Fibroblast of upper back skin (primary cell): ENCODE measurements around the gene MACROD2.
A peak's percentile ranks its signal among the peaks of the same experiment; 100 is the strongest.

ENCODE experiments used
- DNase-seq: peaks from one replicate; pipeline ENCODE4 v3.0.0-alpha.2; 2013

The MACROD2 gene

GRCh38 chr20:15576411-15576810 is 1581.1 kb downstream of the MACROD2 start:
- no peak for DNase-seq

GRCh38 chr20:15578113-15578512 is 1582.8 kb downstream of the MACROD2 start:
- DNase-seq, result no peak

GRCh38 chr20:15579688-15580087 is 1584.4 kb downstream of the MACROD2 start:
- DNase-seq, result no peak

DNA sequence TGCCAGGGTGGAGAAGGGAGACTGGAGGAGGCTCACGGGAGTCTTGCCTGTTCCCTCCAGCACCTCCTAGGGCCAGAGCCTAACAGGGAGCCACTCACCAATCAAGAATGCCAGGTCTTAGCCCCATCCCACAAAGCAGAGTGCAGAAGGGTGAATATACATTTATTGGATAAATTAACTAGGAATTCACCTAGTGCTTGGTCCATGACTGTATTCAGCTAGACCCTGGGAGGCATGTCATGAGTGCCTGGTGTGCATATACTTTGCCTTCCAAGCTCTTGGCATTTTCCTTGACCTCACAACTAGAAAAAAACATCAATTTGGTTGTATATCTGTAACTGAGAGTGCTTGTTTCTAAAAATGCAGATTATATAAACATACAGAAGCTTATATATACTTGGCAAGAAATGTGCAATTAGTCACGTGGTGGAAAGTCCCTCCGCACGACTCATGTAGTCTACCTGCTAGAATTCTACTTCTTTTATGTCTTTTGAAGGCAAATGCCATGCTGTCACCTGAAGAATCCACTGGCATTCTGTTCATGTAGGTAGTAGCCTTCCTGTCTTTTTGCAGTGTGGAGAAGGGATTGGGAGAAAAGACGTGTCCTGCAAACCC is 1586.9 kb downstream of the MACROD2 start:
- peak; percentile 36 for DNase-seq

- DNase-seq, result no peak
These were observed 1589.2 kb downstream of the MACROD2 start for GRCh38 chr20:15584507-15584906.

DNA sequence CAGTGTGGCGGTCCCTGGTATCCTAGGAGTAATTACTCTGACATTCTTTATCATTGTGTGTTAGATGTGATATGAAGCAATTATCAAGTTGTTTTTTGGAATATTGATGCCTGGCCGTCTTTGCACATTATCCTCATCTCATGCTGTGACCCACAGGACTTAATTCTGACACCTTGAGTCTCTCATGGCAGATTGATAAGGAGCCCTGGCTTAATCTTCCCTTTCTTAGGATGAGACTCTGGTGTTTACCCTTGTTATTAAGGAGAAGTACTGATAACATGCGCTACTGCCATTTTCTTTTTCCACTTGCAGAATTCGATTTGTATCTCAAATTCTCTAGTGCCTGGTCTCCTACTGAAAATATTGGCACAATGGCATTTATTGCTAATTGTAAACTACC is 1597.8 kb downstream of the MACROD2 start:
- DNase-seq, result no peak

- no peak for DNase-seq
These were observed 1598.9 kb downstream of the MACROD2 start for GRCh38 chr20:15594158-15594695.

DNA sequence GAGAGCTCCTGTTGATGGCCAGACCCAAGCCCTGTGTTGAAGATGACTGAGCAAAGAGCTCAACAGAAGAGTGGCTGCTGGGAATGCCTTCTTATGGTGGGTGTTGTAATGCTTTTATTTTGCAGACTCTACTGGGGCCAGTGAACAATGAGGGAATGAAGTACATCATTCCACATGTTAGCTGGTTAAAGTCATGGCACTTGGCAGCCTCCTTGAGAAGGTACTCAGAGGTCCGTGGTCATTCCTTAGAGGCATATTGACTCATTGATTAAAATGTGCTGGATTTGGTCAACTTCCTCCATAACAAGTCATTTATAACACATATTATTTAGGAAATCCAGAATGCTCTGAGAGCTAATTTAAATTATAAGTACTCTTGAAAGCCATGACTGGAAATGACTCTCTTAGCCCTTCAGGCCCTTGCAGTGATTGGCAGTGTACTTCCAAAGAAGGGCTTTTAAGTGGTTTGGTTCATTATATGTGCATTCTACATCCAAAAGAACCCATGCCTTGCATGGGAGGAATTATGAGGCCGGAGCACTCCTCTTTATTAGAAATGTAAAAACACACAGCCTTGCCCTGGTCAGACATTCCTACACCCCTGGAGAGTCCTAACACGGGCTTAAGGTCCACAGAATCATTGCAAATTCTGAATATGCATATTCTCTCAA is 1601.0 kb downstream of the MACROD2 start:
- no peak for DNase-seq

DNA sequence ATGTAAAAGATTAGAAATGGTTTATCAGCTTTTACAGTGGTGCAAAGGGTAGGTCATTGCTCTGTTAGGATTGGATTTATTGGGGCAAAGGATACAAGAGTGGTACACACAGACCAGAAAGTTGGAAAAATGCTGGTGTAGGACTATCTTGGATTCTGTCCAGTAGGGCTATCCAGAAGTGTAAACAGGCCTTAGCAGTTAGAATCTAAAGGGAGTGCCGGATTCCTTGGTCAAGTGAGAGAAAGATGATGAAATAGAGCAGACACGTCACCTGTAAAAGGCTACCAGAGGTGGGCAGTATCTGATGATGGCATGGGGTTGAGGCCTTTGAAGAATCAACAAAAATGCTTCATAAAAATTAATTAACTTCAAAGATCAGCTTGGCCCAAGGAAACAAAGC is 1602.0 kb downstream of the MACROD2 start:
- no peak for DNase-seq

DNA sequence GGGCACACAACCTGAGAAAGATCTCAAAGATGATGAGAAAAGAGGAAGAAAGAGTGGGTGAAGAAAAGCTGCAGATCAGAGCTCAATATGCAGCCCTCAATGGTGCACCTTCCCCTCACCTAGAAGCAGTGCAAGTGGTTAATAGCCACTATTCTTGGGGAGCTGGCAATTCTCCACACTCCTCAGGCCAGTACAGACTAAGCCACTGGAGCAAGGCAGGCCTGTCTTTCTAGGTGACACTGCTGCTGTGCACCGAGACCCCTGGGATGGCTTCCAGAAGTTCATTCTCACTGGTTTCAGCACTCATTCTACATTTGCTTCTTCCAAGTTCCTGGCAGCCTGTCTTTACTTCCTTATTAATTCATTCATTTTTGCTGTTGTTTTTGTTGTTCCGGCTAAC is 1604.6 kb downstream of the MACROD2 start:
- no peak for DNase-seq

- DNase-seq, result no peak
These were observed 1605.2 kb downstream of the MACROD2 start for GRCh38 chr20:15600565-15600964.

- no peak for DNase-seq
These were observed 1608.2 kb downstream of the MACROD2 start for GRCh38 chr20:15603506-15603905.

DNA sequence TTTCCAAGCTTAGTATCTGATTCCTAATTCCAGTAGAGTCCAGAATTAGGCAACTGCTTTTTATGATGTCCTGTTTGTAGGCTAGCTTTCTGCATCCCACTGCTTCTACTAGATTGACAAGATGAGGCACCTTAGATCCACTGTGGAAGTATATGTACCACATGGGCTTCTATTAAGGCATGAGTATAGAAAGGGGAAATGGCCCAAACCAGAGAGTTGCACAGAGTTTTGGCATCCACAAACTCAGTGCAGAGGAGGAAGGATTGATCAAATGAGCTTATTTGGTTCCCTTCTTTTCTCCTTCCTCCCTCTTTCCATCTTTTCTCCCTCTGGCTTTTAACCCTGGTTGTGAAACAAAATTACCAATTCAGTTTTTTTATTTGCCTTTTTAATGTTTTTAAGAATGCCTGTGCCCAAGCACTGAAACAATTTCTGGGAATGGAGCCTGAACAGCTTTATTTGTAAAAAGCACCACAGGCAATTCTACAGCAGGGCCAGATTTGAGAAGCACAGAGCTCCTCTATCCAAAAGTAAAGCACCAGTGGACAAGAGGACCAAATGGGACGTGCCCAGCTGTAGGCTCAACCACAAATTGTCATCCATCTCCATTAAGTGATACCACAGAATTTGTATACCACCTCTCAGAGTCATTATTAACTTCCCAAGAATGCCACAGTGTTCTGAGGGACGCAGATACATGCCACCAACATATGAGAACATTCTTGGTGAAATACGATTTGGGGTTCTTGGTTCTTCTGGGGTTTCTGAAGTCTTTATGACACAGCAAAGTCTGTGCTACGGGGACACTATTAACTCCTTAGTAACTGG is 1608.9 kb downstream of the MACROD2 start:
- DNase-seq, result no peak

DNA sequence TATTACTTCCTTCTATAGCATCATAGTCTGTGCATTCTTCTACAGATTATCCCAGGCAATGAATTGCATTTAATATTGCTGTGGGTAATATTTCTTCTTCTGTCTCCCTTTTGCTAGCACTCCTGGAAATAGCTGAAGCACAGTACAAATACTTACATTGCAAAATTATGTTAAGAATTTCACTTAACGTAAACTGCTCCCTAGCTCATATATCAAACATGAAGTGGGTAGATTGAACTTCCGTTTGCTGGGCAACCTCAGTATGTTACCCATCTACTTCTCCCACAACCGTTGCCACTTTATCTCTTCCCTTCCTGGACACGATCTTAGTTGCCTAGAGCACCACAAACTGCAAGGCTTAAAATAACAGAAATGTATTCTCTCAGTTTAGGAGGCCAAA is 1614.6 kb downstream of the MACROD2 start:
- peak; percentile 4 for DNase-seq

GRCh38 chr20:15610787-15611186 is 1615.5 kb downstream of the MACROD2 start:
- DNase-seq, result no peak

DNA sequence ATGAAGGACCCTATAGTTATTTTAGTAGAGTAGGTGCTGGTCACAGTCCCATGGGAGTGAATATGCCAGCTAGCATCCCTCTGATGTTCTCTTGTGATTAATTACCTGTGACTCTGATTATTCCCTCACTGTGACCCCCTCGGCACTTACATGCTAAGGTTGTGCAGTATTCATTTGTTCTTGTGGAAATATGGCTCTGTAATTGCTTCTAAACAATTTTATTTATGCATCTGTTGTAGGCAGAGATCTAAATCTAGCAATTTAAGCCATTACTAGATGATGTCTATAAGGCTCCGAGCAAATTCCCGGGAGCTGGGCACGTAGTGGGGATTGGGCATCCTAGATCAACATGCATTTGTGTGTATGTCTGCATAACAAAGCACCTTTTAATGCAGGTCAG is 1616.2 kb downstream of the MACROD2 start:
- no peak for DNase-seq

DNA sequence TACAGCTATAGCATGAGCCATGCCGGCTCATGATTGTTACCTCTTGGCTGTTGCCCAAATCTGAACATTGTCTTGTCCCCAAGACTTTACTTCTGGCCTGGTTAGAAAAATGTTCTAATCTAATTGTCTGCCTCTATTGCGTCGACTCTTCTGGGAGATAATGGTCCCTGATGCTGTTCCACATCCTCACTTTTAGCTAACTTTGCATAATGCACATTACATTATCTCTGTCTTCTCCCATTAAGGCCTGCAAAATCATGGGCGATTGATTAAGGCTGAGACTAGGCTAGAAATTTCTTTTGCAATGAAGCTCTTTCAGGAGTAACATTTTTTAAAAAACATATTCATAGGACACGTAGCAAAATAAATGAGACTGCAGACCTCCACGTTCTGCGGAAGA is 1616.9 kb downstream of the MACROD2 start:
- no peak for DNase-seq

GRCh38 chr20:15612769-15613168 is 1617.5 kb downstream of the MACROD2 start:
- no peak for DNase-seq

DNA sequence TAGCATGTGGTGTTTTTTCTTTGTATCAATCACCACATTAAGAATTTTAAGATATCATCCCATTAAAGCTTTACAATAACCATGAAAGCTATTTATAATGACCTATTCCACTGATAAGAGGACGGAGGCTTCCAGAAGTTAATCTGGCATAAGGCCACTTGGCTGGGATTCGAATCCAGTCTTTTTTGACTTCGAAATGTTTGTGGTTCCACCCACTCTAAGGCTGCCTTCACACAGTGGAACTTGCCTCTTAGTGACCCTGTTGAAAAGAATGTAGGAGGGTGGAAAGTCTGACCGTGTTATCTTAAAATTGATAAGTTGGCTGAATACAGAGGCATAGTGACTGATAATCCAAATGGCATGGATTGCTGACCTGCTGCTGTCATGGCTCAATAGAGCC is 1618.2 kb downstream of the MACROD2 start:
- DNase-seq, result peak; percentile 9

DNA sequence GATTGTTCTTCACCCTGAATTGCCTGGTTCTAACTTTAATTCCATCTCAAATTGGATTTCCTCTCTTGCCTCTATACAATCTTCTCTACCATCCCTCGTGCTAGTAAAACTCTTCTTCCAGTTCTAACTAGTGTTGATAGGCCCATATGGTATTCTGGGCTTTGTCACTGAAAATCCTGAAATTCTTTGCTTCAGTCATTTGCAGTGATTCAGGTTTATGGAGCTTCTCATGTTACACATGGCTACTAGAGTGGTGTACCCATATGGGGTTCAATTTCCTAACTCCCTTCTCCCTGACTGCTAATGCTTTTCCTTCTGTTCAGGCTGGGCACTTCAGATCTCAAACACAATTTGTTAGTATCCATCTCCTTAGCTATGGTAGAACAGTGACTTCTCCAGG is 1621.3 kb downstream of the MACROD2 start:
- peak; percentile 45 for DNase-seq

DNA sequence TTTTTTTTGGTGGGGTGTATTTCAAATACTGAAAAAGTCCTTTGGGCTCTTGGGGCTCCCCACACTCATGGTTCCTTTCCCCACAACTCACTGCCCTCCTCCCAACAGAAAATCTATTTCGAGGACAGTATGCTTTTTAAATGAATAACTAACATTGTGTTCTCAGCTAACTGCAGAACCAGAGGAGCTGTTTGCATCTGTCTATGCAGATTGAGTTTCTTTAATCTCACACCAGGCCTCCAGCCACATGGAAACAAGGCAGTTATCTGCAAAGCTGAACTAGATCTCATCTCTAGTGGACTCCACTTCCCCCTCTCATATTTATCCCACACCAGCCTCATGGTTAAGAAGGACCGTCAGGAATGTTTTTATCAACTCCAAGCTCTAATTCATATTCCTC is 1622.8 kb downstream of the MACROD2 start:
- no peak for DNase-seq

GRCh38 chr20:15618912-15619311 is 1623.6 kb downstream of the MACROD2 start:
- DNase-seq, result no peak

GRCh38 chr20:15619341-15619740 is 1624.0 kb downstream of the MACROD2 start:
- DNase-seq, result no peak

- DNase-seq, result no peak
These were observed 1624.5 kb downstream of the MACROD2 start for GRCh38 chr20:15619816-15620215.
